Endometrium (tissue), 2 donors: ENCODE measurements around the gene WDSUB1.

ENCODE experiments used
- FAIRE-seq: peaks from 2 replicates; lab custom pipeline; 2012; peaks lifted over from hg19 to GRCh38; lab: Jason Lieb, UNC
- donor health status: control.
- donor health status: control.

Gene WDSUB1, protein sequence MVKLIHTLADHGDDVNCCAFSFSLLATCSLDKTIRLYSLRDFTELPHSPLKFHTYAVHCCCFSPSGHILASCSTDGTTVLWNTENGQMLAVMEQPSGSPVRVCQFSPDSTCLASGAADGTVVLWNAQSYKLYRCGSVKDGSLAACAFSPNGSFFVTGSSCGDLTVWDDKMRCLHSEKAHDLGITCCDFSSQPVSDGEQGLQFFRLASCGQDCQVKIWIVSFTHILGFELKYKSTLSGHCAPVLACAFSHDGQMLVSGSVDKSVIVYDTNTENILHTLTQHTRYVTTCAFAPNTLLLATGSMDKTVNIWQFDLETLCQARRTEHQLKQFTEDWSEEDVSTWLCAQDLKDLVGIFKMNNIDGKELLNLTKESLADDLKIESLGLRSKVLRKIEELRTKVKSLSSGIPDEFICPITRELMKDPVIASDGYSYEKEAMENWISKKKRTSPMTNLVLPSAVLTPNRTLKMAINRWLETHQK

DNA sequence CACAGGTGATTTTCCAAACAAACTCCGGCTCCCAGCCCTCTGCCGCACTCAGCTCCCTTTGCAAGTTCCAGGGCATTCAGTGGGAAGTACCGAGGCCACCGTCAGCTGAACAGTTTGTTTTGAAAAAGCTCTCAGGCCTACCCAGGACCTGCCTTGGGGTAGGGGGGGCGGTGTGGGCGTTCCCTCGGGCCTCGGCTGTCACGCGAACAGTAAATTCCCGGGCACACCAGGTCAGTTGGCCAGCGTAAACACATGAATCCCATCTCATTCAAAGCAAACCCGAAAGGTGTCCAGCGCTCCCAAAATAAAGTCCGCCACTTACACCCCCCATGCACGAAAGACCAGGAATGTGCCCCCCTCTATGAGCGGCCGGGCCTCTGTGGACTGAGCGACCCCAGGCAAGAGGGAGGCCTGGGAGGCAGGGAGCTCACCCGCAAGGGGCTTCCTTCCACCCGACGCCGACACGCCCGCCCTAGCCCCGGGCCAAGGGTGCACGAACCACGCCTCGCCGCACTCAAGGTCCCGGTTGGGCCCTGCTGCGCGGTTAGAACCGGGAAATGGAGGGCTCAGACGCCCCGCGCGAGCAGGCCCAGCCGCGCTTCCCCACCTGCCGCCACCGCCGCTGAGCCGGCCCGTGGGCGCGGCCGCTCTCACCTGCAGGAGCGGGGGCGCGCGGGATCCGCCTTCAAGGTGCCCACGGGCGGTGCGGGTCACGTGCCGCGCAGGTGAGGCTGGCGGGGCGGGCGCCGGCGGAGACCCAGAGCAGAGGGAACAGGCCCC lies at the start of gene WDSUB1:
Gene WDSUB1, minus strand, starts transcription at position 775 of the 780 bp plus-strand sequence. CDS start 3,634 bp downstream, outside the sequence.
- FAIRE-seq: no peak

DNA sequence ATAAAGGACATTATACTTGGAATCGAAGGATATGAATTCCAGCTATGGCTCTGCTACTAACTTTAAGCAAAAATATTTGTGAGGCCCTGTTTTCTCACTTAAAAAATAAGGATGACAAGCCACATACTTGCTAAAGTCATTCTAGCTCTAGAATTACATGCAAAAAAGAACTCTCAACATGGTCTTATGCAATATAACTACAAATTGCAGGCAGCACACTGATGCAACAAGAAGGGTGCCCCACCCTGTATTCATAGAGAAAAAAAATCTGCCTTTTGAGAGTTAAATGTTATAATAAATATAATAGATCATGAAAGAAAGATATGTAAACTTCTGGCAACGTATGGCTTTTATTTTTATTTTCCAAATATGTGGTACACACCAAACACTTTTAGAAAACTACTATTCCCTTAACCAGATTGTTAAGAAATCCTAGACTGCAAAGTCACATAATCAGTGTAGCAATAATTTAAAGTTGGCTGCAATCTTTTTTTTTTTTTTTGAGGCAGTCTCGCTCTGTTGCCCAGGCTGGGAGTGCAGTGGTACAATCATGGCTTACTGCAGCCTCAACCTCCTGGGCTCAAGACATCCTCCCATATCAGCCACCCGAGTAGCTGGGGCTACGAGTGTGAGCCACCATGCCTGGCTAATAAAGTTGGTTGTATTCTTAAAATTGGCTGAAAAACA lies 40.2 kb upstream of the WDSUB1 start:
- FAIRE-seq: no peak

DNA sequence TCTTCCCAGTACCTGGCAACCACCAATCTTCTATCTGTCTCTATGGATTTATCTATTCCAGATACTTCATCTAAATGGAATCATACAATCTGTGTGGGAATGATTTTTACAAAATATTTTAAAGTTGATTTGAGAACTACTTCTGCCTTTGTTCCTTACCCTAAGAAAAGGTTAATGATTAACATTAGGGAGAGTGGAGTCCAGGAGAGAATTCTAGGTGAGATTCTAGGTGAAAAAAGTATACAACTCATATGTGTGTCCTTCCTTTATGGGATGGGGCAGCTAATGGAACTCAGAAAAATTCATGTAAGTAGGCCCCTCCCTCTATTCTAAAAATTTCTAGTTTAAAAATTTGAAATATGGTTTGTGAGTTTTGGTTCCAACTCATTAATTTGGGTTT lies 35.9 kb upstream of the WDSUB1 start:
- FAIRE-seq: no peak

DNA sequence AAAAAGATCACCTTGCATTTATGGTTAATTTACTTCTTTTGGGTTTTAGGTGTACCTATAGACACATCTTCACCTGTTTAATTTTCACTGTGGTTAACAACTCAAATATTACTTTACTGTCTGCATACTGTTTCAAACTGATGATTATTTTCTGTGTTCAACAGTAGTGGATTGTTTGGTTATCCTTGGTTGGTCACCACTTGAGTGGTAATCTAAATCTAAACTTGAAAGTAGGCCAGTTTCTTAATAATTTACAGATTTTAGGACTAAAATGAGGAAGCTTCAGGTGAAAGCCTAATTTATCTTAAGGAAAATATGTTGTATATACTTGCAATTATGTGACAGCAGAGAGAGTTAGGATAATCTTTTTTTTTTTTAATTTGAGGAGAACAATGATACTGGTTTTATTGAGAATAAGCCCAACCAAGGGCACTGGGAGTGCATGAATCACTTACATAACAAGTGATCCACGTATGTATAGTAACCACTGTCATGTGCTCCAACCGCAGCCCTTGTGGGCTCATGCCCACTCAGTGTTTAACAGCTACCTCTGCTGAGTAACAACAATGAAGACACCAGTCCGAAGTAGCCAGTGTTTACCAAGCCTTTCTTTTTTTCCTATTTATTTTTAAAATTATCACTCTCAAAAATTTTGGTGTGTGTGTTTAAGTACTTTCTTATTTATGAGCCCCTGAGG lies 31.0 kb upstream of the WDSUB1 start:
- FAIRE-seq: no peak

DNA sequence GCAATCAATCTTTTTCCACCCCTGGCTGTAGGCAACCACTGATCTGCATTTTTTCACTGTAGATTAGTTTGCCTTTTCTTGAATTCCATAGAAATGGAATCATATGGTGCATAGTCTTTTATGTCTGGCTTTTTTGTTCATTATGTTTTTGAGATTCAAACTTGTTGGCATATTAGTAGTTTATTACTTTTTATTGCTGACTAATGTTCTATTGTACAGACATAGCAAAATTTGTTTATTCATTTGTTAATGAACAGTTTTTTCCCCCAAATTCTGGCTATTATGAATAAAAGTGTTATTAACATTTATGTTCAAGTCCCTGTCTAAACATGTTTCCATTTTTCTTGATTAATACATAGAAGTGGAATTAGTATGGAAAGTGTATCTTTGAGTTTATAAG lies 21.4 kb upstream of the WDSUB1 start:
- FAIRE-seq: no peak

DNA sequence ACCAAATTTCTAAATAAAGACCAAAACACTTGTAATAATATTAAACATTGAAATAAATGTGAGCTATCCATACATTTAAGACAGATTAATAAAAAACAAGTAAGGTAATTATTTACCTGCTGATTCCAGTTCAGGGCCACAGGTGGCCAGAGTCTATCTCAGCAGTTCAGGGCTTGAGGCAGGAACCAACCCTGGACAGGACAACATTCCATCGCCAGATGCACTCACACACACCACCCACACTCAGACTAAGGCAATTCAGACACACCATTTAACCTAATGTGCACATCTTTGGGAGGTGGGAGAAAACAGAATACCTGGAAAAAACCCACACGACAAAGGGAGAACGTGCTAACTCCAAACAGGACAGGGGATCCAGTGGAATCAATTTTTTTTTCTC lies 14.1 kb upstream of the WDSUB1 start:
- FAIRE-seq: no peak

DNA sequence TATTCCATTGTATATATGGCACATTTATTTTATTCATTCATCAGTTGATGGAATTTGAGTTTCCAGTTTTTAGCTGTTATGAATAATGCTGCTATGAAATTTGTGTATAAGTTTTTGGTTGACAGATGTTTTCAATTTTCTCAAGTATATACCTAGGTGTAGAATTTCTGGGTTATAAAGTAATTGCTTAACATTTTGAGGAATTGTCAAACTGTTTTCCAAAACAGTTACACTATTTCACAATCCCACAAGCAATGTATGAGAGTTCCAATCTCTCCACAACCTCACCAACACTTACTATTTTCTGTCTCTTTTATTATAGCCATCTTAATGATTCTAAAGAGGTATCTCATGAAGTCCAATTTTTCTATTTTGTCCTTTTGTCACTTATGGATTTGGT lies 12.5 kb upstream of the WDSUB1 start:
- no peak for FAIRE-seq

DNA sequence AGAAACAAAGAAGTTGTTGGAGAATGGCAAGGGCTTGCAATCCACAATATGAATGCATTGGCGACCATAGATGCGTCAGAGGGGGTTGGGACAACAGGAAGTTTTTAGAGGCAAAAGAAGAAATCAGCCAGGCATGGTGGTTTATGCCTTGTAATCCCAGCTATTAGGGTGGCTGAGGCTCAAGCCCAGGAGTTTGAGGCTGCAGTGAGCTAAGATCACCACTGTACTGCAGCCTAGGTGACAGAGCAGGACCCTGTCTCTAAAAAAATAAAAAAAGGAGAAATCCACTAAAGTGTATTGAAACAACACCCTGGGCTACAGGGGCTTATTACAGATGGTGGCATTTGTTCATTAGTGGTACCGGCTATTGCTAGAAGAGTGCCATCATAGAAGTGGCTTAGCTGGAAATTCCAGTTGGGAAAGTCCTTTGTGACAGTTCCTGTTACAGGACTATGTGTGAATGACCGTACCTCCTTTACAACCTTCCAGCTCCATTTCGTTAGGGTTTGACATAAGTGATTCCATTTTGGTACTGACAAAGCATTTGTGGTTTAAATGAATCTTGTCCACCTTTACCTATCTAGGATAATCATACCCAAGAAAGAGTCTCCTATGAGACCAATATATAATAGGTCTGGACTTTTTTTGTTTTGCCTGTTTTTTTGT lies 10.7 kb upstream of the WDSUB1 start:
- FAIRE-seq: no peak

DNA sequence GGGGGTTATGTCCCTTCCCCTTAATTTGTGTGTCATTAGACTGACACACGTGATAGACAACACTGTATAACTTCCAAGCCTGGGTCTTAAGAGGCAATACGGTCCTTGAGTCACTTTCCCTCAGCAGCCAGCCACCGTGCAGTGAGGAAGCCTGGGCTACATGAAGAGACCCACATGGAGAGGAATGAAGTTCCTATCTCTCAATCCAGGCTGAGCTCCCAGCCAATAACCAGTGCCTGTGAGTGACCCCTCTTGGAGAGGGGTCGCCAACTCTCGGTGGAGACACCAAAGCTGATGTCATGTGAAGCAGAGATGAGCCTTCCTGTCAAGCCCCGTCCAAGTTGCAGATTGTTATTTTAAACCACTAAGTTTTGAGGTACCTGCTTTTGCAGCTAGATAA lies 5.7 kb upstream of the WDSUB1 start:
- FAIRE-seq: no peak

DNA sequence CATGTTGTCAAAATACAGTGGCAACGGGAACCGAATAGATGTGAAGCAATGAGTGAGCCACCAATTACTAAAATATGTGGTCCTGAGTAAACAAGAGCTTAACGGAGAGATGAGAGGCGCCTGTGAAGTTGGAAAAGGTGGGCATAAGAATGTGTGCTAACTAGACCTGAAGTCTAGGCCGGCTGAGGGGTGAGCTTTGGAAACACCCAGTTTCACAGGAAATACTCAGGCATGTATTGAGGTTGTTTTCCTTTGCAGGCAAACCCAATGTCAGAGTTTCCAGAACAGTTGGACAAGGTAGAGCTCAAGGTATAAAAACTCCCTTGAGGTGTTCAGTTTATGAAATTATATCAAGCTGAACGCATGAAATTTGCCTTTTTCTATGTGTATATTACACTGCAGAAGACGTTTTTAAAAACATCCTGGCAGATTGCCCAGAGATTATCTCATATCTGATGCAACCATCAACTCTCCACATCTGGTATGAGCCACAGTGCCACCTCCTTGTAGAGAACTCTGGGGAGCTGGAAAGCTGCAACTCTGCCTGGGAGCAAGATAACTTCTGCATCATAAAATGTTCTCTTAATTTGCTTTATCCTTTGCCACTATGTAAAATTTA lies 3.9 kb upstream of the WDSUB1 start:
- no peak for FAIRE-seq

DNA sequence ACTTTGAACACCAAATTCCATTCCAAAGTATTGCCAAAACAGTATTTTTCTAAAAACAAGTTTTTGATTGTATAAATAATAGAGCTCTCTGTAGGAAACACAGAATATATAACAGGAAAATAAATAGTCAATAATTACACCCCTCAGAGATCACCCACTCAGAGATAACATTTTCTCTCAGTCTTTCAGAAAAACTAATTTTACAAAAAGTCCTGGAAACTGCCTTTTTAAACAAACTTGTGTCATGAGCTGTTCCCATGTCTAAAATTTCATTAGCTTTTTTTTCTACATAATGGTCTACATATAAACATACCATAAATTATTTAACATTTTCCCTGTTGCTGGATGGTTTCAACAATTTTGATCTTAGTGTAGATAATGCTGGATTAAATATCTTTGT lies 1.2 kb upstream of the WDSUB1 start:
- FAIRE-seq: no peak

DNA sequence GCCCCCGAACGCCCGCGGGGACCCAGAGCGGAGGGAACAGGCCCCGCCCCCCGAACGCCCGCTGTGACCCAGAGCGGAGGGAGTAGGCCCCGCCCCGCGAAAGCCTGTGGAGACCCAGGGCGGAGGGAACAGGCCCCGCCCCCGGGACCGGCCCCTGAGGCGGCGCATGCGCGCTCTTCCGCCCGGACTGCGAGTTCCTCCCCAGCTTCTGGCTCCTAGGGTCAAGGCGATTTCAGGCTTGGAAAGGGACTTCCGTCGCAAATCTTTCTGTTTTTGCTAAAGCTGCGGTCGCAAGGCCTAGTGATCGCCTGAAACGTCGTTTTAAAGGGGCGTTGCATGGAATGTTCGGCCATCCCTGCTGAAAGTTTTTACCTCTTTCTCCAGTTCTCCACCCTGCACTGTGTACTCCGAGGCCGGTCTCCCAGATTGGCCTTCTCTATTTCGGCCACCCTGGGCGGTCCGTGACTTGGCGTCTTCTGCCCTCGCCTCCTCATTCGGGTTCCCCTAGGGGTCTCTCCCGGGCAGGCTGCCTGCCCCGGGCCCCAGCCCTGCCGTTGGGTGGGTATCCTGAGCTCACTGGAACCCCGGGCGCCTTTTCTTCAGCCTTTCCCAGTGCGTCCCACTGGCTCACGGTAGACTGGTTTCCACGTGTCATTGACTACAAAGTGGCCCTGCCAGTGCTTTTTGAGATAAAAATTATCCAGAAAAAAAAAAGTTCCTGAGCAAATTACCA lies 372 bp upstream of the WDSUB1 start:
- FAIRE-seq: no peak

DNA sequence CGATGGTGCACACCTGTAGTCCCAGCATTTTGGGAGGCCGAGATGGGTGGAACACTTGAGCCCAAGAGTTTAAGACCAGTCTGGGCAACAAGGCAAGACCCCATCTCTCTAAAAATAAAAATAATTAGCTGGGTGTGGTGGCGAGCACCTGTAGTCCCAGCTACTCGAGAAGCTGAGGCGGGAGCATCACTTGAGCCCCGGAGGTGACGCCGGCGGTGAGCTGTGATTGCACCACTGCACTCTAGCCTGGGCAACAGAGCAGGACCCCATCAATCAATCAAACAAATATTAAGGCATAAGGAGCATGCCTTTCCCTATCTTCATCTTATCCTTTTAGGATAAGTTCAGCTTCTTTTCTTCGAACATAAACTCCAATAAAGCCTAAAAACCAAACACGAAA lies 1.1 kb downstream of the WDSUB1 start:
- no peak for FAIRE-seq

DNA sequence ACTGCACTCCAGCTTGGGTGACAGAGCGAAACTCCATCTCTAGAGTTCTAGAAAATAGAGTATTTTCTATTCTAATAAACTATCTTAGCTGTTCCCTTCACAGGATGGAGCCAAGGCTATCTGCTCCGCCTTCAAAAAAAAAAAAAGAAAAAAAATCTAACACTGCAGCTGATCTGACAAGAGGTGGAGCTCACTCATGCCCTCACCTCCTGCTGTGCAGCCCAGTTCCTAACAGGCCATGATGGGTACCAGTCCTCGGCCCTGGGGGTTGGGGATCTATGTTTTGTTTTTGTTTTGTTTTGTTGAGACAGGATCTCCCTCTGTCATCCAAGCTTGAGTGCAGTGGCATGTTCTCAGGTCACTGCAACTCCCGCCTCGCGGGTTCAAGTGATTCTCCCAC lies 3.0 kb downstream of the WDSUB1 start:
- no peak for FAIRE-seq

DNA sequence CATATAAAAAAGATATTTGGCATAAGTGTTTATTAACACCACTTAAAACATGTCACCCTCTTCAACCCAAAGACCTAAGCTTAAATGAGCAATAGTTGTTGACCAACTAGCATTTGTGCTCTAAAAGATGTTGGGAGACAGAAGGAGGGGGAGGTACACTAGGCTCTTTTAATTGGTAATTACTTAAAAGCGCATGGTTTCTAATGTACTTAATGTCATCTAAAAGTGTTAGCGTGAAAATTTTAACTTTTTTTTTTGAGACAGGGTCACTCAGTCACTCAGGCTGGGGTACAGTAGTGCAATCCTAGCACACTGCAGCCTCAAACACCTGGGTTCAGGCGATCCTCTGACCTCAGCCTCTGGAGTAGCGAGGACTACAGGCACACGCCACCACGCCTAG lies 5.5 kb downstream of the WDSUB1 start:
- no peak for FAIRE-seq

DNA sequence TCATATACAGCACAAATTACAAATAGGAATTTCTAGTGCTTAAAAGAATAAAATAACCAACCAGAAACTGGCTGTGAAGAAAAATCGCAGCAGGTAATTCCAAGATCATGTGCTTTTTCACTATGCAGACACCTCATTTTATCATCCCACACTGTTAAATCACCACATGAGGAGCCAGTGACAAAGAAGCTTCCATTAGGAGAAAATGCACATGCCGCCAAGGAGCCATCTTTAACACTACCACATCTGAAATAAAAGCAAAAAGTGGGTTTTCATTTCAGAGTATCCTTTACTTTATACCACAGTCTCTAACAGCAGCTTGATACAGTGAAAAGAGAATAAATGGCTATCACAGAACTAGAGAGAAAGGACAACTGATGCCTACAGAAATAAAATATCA lies 6.8 kb downstream of the WDSUB1 start:
- FAIRE-seq: no peak

DNA sequence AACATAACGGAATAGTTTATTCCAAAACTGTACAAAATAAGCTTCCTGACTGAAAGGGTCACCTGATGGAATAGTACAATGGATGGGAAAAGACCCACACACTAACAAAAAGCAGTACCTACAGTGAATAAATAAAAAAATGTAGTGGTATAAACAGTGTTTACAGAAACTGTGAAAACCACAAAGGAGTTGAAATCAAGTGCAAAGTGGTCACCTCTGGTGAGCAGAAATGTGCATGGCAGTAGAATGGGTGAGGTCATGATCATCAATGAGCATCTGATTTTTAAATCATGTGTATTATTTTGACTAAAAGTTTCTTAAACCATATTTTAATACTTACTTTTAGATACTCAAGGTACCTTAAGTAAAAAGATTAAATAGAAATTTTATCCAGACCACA lies 11.4 kb downstream of the WDSUB1 start:
- FAIRE-seq: no peak

DNA sequence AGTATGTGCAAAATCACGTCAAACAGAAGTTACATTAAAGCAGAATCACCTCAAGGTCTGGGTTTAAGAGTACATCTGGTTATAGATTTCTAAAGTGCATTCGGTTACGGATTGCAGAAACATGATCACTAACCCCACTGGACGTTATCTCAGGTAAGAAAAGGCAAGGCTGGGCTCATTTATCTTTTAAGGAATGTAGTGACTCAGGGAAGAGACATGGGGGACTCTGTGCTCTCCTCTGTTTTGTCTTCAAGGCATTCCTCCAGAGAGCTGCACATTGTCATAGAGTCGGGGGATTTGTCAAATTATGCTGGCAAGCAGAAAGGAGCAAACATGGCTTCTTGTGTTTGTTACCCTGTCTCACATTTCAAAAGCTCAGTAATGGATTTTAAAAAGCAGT lies 14.3 kb downstream of the WDSUB1 start:
- no peak for FAIRE-seq

DNA sequence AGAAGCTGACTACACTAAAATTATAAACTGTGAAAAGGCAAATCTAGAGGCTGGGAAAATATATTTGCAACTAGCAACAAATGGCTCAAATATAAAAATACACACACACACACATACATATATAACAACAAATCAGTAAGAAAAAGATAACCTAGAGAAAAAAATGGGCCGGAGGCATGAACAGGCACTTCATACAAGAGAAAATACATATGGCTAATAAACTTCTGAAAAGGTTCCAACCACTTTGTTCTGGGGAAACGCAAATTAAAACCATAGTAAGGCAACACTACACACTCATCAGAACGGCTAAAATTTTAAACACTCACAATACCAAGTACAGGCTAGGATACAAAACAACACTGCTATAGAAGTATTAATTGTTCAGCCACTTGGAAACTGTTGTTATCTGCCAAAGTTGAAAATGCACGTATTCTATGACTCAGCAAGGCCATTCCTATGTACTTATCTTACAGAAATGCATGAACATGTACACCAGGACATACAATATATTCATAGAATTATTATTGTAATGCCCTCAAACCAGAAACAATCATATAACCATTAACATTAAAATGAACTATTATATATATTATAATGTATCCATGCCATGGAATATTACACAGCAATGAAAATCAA lies 15.6 kb downstream of the WDSUB1 start:
- FAIRE-seq: no peak

DNA sequence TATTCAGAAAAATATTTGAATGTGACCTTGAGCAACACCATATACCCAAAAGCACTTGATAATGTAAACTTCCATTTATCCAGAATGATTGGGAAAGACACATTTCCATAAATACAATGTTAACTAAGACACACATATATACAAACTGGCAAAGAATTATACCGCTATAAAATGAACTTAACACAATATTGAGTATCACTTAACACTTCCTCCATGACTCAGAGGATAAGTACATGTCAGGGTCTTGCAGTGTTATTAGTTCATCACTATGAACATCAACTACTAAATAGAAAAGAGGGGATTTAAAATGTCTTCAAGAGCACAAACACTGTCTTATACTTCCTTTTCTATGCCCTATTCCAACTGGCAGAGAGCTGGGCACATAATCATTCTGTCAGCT lies 18.6 kb downstream of the WDSUB1 start:
- no peak for FAIRE-seq
